Spinal cord (tissue), 10 donors: ENCODE measurements around the gene SLC2A9. TPM values are rescaled to one million over a fixed set of nuclear protein-coding genes. Genes with fewer than 3 reads are reported as not detected.

Source experiments
- DNase-seq, 6 donors: peaks; one replicate each; pipeline versions ENCODE4 v3.0.0 to v3.0.0-alpha.2; 2013 to 2015; ENCODE audit warnings: low spot score in 6 of 6, low read depth in 4 of 6
- H3K27ac ChIP-seq: one replicate; pipeline ENCODE4 v1.5.1; 2013; ENCODE audit warnings: low read depth, low read length, control low read depth
- H3K27me3 ChIP-seq: one replicate; pipeline ENCODE4 v1.6.1; 2013; ENCODE audit warnings: low read length; ENCODE audit not compliant: control insufficient read depth, insufficient read depth
- H3K36me3 ChIP-seq: one replicate; pipeline ENCODE4 v1.6.1; 2013; ENCODE audit warnings: low read length; ENCODE audit not compliant: control insufficient read depth, insufficient read depth
- H3K4me1 ChIP-seq: one replicate; pipeline ENCODE4 v1.6.1; 2013; ENCODE audit warnings: low read length; ENCODE audit not compliant: control insufficient read depth, insufficient read depth
- H3K4me3 ChIP-seq: one replicate; pipeline ENCODE4 v1.5.1; 2013; ENCODE audit warnings: low read depth, low read length, control low read depth
- H3K9me3 ChIP-seq: one replicate; pipeline ENCODE4 v1.6.1; 2013; ENCODE audit warnings: low read length; ENCODE audit not compliant: control insufficient read depth, insufficient read depth
- WGBS: methylation state at CpG from one replicate; pipeline ENCODE4 v1.1.5; 2013; ENCODE audit warnings: missing lambda C conversion rate; ENCODE audit not compliant: insufficient coverage; 5-methylcytosine and 5-hydroxymethylcytosine counted together
- polyA plus RNA-seq, 2 donors: library from polyadenylated mRNA; unstranded; fragments of 120-200 nt; gene quantifications; one replicate each; pipeline ENCODE4 v1.2.1, GENCODE V29; 2013; ENCODE audit not compliant: insufficient read length in 2 of 2
- total RNA-seq, 2 donors: library from RNA; depleted of rRNA in 1 of 2; stranded (reverse); fragments of 120-200 nt in 1 of 2; fragments of >200 nt in 1 of 2; gene quantifications; one replicate each; pipeline versions ENCODE4 v1.2.3 to v1.2.4, GENCODE V29; 2013 to 2014
- donor health status: healthy.

The SLC2A9 gene
- total and polyA plus RNA-seq, 4 donors: 2.0 to 4.4 (median 3.7) TPM

DNA sequence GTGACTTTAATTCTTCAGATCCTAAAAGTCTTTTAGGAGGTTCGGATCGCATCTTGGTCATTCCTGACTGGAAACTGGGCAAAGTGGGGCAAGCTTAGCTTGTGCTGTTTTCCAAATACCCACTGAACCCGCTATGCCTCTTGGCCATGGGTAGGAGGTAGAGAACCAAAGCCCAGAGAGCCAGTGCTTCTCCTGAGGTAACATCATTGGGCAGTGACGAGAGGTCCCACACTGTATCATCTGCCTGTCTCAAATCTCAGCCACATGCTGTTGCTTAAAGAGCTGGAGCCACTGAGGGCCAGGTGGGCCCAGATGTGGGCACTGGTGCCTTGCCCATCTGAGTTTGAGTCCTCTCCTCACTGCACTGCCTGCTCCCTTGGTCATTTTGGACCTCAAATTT, 68.2 kb downstream of the SLC2A9 start:
- no peaks in the 10 kb centered on the region for H3K4me1 ChIP-seq
- no peaks in the 10 kb centered on the region for H3K9me3 ChIP-seq
- H3K27ac ChIP-seq: no peak overlapping the region
- no peaks in the 10 kb centered on the region for H3K36me3 ChIP-seq
- WGBS: 100% methylated on average over 4 of the region's 4 CpGs
- H3K4me3 ChIP-seq: no peak overlapping the region
- no peak for DNase-seq
- no peaks in the 10 kb centered on the region for H3K27me3 ChIP-seq

DNA sequence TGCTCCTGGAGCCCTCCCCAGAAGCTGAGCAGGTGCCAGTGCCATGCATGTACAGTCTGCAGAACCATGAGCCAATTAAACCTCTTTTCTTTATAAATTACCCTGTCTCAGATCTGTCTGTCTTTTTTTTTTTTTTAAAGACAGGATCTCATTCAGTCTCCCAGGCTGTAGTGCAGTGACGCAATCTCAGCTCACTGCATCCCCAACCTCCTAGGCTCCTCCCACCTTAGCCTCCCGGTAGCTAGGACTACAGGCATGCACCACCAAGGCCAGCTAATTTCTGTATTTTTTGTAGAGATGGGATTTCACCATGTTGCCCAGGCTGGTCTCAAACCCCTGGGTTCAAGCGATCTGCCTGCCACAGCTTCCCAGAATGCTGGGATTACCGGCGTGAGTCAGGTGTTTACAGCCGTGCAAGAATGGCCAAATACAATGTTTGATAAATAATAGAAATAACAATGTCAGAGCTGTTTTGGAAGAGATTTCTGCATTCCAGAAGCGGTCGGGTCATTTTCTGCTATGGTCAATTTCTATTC, 68.8 kb downstream of the SLC2A9 start:
- no peak for DNase-seq
- Histone ChIP-seq H3K9me3 (no peaks in the 10 kb centered on the region), H3K36me3 (no peaks in the 10 kb centered on the region), H3K4me3 (no peak overlapping the region), H3K27me3 (no peaks in the 10 kb centered on the region), H3K4me1 (no peaks in the 10 kb centered on the region), H3K27ac (no peak overlapping the region)
- WGBS: 100% methylated on average over 2 of the region's 8 CpGs

DNA sequence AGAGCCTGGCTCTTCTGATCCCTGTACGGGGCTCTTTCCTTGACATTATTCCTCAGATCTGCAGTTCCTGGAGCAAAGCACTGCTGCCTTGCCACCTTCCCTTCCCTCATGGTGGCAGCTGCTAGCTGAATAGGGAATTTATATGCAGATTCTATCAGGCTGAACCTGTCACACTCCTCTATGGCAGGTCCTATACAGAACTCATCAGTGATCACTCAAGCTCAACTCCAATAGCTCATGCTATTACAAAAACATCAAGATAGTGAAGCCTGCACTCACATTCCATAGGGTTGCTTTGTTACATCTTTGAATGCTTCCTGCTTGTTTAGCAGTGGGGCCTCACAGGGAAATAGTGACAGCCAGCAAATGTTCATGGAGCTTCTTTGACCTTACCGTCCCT, 71.7 kb downstream of the SLC2A9 start:
- peak in 1 of 6 donors; percentile 68 for DNase-seq
- Histone ChIP-seq H3K4me1 (no peaks in the 10 kb centered on the region), H3K9me3 (no peaks in the 10 kb centered on the region), H3K27ac (no peak overlapping the region), H3K27me3 (no peaks in the 10 kb centered on the region), H3K36me3 (no peaks in the 10 kb centered on the region), H3K4me3 (no peak overlapping the region)
- WGBS: no CpG with 5 or more reads among the region's 2 CpGs

GRCh38 chr4:9947168-9948062, 73.9 kb downstream of the SLC2A9 start:
- H3K9me3 ChIP-seq: no peaks in the 10 kb centered on the region
- no peak for DNase-seq
- H3K4me3 ChIP-seq: no peak overlapping the region
- H3K36me3 ChIP-seq: no peaks in the 10 kb centered on the region
- WGBS: 83% methylated on average over 5 of the region's 10 CpGs
- H3K27me3 ChIP-seq: no peaks in the 10 kb centered on the region
- no peaks in the 10 kb centered on the region for H3K4me1 ChIP-seq
- no peak overlapping the region for H3K27ac ChIP-seq

DNA sequence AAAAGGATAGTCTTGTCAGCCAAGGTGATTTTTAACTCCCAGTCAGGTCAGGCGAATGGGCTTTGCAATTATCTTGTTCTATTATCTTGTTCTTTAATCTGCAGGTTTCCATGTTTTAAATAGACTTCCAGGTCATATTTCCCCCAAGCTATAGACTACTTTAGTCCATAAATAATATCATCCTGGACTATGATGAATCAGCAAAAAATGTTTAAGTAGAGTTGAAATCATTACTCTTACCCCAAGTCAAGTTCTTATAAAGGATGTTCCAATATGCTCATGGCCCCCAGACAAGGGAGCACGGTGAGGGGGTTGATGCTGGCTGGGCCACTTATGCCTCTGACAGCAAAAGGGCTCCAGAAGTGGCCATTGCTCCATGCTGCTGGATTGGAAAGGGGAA, 75.1 kb downstream of the SLC2A9 start:
- 100% methylated on average over 1 of the region's 2 CpGs for WGBS
- no peak overlapping the region for H3K27ac ChIP-seq
- no peaks in the 10 kb centered on the region for H3K9me3 ChIP-seq
- no peaks in the 10 kb centered on the region for H3K36me3 ChIP-seq
- DNase-seq: no peak
- H3K4me1 ChIP-seq: no peaks in the 10 kb centered on the region
- no peak overlapping the region for H3K4me3 ChIP-seq
- no peaks in the 10 kb centered on the region for H3K27me3 ChIP-seq

- Histone ChIP-seq H3K9me3 (no peaks in the 10 kb centered on the region), H3K4me1 (no peaks in the 10 kb centered on the region), H3K27me3 (no peaks in the 10 kb centered on the region), H3K27ac (no peak overlapping the region), H3K4me3 (no peak overlapping the region), H3K36me3 (no peaks in the 10 kb centered on the region)
- no peak for DNase-seq
- WGBS: 83% methylated on average over 10 of the region's 13 CpGs
These were observed 76.6 kb downstream of the SLC2A9 start for GRCh38 chr4:9944431-9945425.

DNA sequence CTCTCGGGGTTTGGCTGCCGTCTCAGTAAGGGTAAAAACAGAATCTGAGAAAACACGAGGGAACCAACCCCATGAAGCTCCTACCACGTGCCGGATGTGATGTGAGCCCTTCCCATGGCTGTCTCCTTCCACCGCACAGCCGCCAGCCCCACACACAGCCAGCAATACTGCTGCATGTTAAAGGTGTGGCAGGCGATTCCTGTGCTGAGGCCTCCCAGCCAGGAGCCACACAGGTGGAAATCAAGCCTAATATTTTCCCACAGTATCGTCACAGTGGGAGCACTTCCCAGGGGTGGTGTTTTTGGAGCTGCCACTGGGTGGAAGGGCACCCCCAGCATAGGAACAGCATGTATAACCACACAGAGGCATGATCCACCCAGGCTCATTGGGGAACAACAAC, 77.5 kb downstream of the SLC2A9 start:
- Histone ChIP-seq H3K4me3 (no peak overlapping the region), H3K4me1 (no peaks in the 10 kb centered on the region)
- 89% methylated on average over 7 of the region's 9 CpGs for WGBS

GRCh38 chr4:9942921-9943600, 78.2 kb downstream of the SLC2A9 start:
- H3K9me3 ChIP-seq: no peaks in the 10 kb centered on the region
- DNase-seq: no peak
- H3K36me3 ChIP-seq: no peaks in the 10 kb centered on the region
- 86% methylated on average over 4 of the region's 10 CpGs for WGBS
- H3K4me3 ChIP-seq: no peak overlapping the region
- H3K4me1 ChIP-seq: no peaks in the 10 kb centered on the region
- H3K27ac ChIP-seq: no peak overlapping the region
- no peaks in the 10 kb centered on the region for H3K27me3 ChIP-seq

More for the DNA sequence above, 77.5 kb downstream of the SLC2A9 start:
- Histone ChIP-seq H3K27me3 (no peaks in the 10 kb centered on the region), H3K9me3 (no peaks in the 10 kb centered on the region), H3K36me3 (no peaks in the 10 kb centered on the region), H3K27ac (no peak overlapping the region)
- DNase-seq: no peak

- H3K27me3 ChIP-seq: no peaks in the 10 kb centered on the region
- H3K27ac ChIP-seq: no peak overlapping the region
- no peak for DNase-seq
- H3K9me3 ChIP-seq: no peaks in the 10 kb centered on the region
- 98% methylated on average over 5 of the region's 5 CpGs for WGBS
- H3K36me3 ChIP-seq: no peaks in the 10 kb centered on the region
- no peaks in the 10 kb centered on the region for H3K4me1 ChIP-seq
- no peak overlapping the region for H3K4me3 ChIP-seq
These were observed 79.2 kb downstream of the SLC2A9 start for GRCh38 chr4:9942139-9942538.
